ENCODE measurements around the gene TSPEAR. TPM values are rescaled to one million over a fixed set of nuclear protein-coding genes. Genes with fewer than 3 reads are reported as not detected.

Gene TSPEAR
- total RNA-seq, 1 experiment from 2014 or later = 0.32 TPM

DNA sequence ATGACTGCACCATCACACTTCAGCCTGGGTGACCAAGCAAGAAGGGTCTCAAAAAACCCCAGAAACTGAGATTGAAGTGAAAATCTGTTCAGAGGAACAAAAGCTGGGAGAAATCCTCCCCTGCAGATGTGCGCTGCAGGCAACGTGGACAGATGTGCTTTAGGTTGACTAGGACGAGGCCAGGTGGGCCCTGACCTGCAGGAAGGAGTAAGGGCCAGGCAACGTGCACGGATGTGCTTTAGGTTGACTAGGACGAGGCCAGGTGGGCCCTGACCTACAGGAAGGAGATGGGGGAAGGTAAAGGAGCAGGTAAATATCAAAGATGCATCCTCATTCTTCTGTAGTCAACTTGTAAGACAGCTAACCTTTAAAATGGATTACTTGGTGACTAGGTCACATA is 26.9 kb downstream of the TSPEAR start:
- TF ChIP-seq, protein P1, sequence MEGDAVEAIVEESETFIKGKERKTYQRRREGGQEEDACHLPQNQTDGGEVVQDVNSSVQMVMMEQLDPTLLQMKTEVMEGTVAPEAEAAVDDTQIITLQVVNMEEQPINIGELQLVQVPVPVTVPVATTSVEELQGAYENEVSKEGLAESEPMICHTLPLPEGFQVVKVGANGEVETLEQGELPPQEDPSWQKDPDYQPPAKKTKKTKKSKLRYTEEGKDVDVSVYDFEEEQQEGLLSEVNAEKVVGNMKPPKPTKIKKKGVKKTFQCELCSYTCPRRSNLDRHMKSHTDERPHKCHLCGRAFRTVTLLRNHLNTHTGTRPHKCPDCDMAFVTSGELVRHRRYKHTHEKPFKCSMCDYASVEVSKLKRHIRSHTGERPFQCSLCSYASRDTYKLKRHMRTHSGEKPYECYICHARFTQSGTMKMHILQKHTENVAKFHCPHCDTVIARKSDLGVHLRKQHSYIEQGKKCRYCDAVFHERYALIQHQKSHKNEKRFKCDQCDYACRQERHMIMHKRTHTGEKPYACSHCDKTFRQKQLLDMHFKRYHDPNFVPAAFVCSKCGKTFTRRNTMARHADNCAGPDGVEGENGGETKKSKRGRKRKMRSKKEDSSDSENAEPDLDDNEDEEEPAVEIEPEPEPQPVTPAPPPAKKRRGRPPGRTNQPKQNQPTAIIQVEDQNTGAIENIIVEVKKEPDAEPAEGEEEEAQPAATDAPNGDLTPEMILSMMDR (IDR thresholded peaks at IDR 0.05; ENCODE audit: insufficient read depth in 1 of 2, low read depth in 1 of 2, low read length in 1 of 2, severe bottlenecking in 1 of 2, unreplicated experiment in 1 of 2) = no peak
- CTCF ChIA-PET = no interaction called here
- H3K4me1 Mint-ChIP-seq (ENCODE audit: low read depth, unreplicated experiment) = no peaks in the 10 kb centered on the region
- H3K36me3 Mint-ChIP-seq (ENCODE audit: insufficient read depth, unreplicated experiment) = no peaks in the 10 kb centered on the region
- no peak overlapping the region for H3K4me3 Mint-ChIP-seq (ENCODE audit: unreplicated experiment)
- H3K27ac Mint-ChIP-seq (ENCODE audit: unreplicated experiment) = no peak overlapping the region
- BruUV-seq (replicated peaks) = no TSS peak
- H3K27me3 Mint-ChIP-seq (ENCODE audit: insufficient read depth, unreplicated experiment) = peaks cover 30% of the 10 kb centered on the region
- H3K9me3 ChIP-seq = no peaks in the 10 kb centered on the region
- intact Hi-C loops (cut with micrococcal nuclease; ENCODE audit: unreplicated experiment) = no loop called here
- no peak overlapping the region for H3K4me3 ChIP-seq (ENCODE audit: low read depth, low read length)
- POLR2A ChIA-PET = no interaction called here
- no peaks in the 10 kb centered on the region for H3K36me3 ChIP-seq (ENCODE audit: control insufficient read depth, insufficient read depth, low read length)
- H3K9me3 Mint-ChIP-seq (ENCODE audit: unreplicated experiment) = no peaks in the 10 kb centered on the region
- H3K4me1 ChIP-seq = no peaks in the 10 kb centered on the region
- DNase-seq = no peak
- no peaks in the 10 kb centered on the region for H3K27me3 ChIP-seq (replicated peaks; ENCODE audit: control insufficient read depth, insufficient read depth, low read length)

DNA sequence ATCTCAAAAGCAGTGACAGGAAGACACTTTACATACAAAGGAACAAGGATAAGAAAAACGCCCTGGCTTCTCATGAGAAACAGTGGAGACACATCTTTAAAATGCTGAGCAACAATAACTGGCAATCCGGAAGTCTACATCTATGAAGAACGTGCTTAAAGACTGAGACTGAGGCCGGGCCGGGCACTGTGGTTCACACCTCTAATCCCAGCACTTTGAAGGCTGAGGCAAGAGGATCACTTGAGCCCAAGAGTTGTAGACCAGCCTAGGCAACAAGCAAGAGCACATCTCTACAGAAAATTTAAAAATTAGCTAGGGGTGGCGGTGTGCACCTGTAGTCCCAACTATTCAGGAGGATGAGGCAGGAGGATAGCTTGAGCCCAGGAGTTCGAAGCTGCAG is 27.3 kb downstream of the TSPEAR start:
- no peak overlapping the region for H3K4me3 Mint-ChIP-seq (ENCODE audit: unreplicated experiment)
- ChIA-PET CTCF (no interaction called here), POLR2A (no interaction called here)
- TF ChIP-seq, protein P1 (IDR thresholded peaks at IDR 0.05; ENCODE audit: insufficient read depth in 1 of 2, low read depth in 1 of 2, low read length in 1 of 2, severe bottlenecking in 1 of 2, unreplicated experiment in 1 of 2) = no peak
- H3K27me3 Mint-ChIP-seq (ENCODE audit: insufficient read depth, unreplicated experiment) = peaks cover 30% of the 10 kb centered on the region
- BruUV-seq (replicated peaks) = no TSS peak
- no peaks in the 10 kb centered on the region for H3K27me3 ChIP-seq (replicated peaks; ENCODE audit: control insufficient read depth, insufficient read depth, low read length)
- H3K36me3 Mint-ChIP-seq (ENCODE audit: insufficient read depth, unreplicated experiment) = no peaks in the 10 kb centered on the region
- DNase-seq = no peak
- no peaks in the 10 kb centered on the region for H3K9me3 Mint-ChIP-seq (ENCODE audit: unreplicated experiment)
- no peaks in the 10 kb centered on the region for H3K4me1 ChIP-seq
- no peaks in the 10 kb centered on the region for H3K4me1 Mint-ChIP-seq (ENCODE audit: low read depth, unreplicated experiment)
- no peak overlapping the region for H3K27ac Mint-ChIP-seq (ENCODE audit: unreplicated experiment)
- no peaks in the 10 kb centered on the region for H3K36me3 ChIP-seq (ENCODE audit: control insufficient read depth, insufficient read depth, low read length)
- intact Hi-C loops (cut with micrococcal nuclease; ENCODE audit: unreplicated experiment) = no loop called here
- H3K4me3 ChIP-seq (ENCODE audit: low read depth, low read length) = no peak overlapping the region
- H3K9me3 ChIP-seq = no peaks in the 10 kb centered on the region

DNA sequence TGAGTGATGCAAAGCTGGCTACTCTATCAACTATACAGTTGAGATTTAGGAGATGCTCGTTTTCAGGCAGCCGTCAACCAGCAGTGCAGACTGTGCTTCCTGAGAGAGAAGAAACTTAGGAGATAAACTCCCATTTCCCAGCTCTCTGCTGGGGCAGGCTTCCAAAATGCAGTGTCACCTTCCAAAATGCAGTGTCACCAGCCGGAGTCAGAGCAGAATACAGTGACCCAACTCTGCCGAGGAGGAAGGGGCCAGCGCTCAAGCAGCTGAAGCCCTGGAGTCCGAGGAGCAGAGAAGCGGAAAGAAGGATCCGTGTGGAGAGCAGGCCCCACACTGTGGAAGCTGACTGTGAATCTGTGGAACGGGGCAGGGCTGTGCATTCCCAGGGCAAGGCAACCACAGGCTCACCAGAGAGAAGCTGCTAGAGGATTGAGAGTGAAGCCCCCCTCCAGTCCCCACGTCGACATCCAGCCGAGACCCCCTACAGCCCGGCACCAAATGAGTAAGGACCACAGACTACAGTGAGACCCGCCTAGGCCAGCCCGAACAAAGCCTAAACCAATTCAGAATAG is 28.7 kb downstream of the TSPEAR start:
- TF ChIP-seq, protein P1 (IDR thresholded peaks at IDR 0.05; ENCODE audit: insufficient read depth in 1 of 2, low read depth in 1 of 2, low read length in 1 of 2, severe bottlenecking in 1 of 2, unreplicated experiment in 1 of 2) = no peak
- no TSS peak for BruUV-seq (replicated peaks)
- POLR2A ChIA-PET = no interaction called here

More for the DNA sequence above, 28.7 kb downstream of the TSPEAR start:
- Histone ChIP-seq H3K4me1 (no peaks in the 10 kb centered on the region), H3K4me3 (ENCODE audit: low read depth, low read length) (no peak overlapping the region), H3K27me3 (replicated peaks; ENCODE audit: control insufficient read depth, insufficient read depth, low read length) (no peaks in the 10 kb centered on the region), H3K36me3 (ENCODE audit: control insufficient read depth, insufficient read depth, low read length) (no peaks in the 10 kb centered on the region), H3K9me3 (no peaks in the 10 kb centered on the region)
- Mint-ChIP-seq H3K9me3 (ENCODE audit: unreplicated experiment) (no peaks in the 10 kb centered on the region), H3K4me1 (ENCODE audit: low read depth, unreplicated experiment) (no peaks in the 10 kb centered on the region), H3K36me3 (ENCODE audit: insufficient read depth, unreplicated experiment) (no peaks in the 10 kb centered on the region), H3K27ac (ENCODE audit: unreplicated experiment) (no peak overlapping the region), H3K27me3 (ENCODE audit: insufficient read depth, unreplicated experiment) (peaks cover 26% of the 10 kb centered on the region), H3K4me3 (ENCODE audit: unreplicated experiment) (no peak overlapping the region)
- no peak for DNase-seq
- CTCF ChIA-PET = no interaction called here
- intact Hi-C loops (cut with micrococcal nuclease; ENCODE audit: unreplicated experiment) = no loop called here

Measured in Caco-2 (cell line).